AG10803 (cell line): ENCODE measurements around the gene ABCG4.

ENCODE experiments used
- DNase-seq: peaks from one replicate; pipeline ENCODE4 v3.0.0; 2010; ENCODE audit warnings: low read depth
- H3K4me3 ChIP-seq: 2 replicates; pipeline ENCODE4 v1.5.1; 2011; ENCODE audit warnings: mild to moderate bottlenecking, low read length, control low read depth
- TF ChIP-seq, protein P1 (sequence below): conservative IDR thresholded peaks from 2 replicates; pipeline ENCODE4 v1.5.1; 2011; ENCODE audit warnings: mild to moderate bottlenecking, low read length, control low read depth, inconsistent platforms

The ABCG4 gene

DNA sequence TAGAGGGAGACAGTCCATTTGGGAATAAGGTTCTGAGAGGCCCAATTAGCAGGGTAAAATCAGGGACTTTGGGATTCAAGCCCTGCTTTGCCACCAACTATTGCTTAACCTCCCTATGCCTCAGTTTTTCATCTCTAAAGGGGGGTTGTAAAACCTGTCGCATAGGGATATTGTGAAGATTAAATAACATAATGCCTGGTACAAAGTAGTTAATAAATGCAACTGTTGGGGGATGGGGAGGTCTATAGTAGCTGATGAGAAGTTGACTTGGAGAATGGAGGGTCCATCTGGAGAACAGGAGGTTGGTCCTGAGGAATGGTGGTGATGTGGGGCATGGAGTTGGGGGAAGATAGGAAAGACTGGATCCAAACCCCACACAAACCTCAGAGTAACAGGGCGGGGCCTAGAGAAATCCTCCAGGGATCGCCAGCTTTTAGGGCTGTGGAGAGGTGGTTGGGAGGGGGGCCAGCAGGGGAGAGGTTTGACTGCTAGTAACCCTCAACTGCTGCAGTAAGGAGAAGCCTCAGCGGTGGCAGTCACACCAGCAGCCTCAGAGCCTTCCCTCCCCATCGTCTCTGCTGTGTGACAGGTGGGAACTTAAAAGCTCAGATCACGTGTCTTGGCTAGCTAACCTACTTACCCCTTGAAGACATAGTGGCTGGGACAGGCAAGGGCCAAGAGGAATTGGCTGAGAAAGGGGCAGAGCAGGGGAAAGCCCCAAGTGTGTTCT is 1.1 kb upstream of the ABCG4 start:
- DNase-seq = no peak
- H3K4me3 ChIP-seq = no peak overlapping the region
- TF ChIP-seq, protein P1, sequence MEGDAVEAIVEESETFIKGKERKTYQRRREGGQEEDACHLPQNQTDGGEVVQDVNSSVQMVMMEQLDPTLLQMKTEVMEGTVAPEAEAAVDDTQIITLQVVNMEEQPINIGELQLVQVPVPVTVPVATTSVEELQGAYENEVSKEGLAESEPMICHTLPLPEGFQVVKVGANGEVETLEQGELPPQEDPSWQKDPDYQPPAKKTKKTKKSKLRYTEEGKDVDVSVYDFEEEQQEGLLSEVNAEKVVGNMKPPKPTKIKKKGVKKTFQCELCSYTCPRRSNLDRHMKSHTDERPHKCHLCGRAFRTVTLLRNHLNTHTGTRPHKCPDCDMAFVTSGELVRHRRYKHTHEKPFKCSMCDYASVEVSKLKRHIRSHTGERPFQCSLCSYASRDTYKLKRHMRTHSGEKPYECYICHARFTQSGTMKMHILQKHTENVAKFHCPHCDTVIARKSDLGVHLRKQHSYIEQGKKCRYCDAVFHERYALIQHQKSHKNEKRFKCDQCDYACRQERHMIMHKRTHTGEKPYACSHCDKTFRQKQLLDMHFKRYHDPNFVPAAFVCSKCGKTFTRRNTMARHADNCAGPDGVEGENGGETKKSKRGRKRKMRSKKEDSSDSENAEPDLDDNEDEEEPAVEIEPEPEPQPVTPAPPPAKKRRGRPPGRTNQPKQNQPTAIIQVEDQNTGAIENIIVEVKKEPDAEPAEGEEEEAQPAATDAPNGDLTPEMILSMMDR = no peak

DNA sequence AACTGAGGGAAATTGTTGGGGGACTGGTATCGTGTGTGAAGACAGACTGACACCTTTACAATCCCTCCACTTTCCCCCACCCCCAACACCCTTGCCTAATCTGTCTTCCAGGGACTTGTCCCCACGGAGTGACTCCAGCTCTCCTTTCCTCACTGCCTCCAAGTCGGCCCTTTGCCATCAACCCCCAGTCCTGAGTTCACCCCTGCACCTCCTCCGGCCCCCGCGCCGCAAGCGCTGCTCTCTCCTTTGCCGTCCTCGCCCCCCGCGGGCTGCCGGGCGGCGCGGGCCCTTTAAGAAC is 183 bp upstream of the ABCG4 start:
- DNase-seq = no peak
- TF ChIP-seq, protein P1 = no peak
- H3K4me3 ChIP-seq = peak overlapping the region; percentile 59

DNA sequence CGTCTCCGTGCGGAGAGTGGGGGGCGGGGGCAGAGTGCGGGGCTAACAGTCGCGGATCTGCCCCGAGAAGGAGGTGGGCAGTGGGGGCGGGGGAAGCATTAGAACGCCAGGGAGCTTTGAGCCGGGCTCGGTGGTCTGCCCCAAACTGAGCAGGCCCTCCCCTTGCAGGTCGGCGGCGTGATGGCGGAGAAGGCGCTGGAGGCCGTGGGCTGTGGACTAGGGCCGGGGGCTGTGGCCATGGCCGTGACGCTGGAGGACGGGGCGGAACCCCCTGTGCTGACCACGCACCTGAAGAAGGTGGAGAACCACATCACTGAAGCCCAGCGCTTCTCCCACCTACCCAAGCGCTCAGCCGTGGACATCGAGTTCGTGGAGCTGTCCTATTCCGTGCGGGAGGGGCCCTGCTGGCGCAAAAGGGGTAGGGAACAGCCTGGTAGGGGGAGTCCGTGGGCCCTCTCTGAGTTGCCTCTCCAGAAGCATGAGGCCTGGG is 979 bp downstream of the ABCG4 start:
- DNase-seq = no peak
- no peak overlapping the region; the same call in 1 of the 2 replicates for H3K4me3 ChIP-seq
- TF ChIP-seq, protein P1 = no peak

GRCh38 chr11:119152043-119152442 is 3.2 kb downstream of the ABCG4 start:
- no peak for DNase-seq
- no peak overlapping the region for H3K4me3 ChIP-seq
- TF ChIP-seq, protein P1 = no peak

- no peak overlapping the region for H3K4me3 ChIP-seq
- DNase-seq = no peak
- TF ChIP-seq, protein P1 = no peak
Measured at GRCh38 chr11:119152604-119153003, 3.8 kb downstream of the ABCG4 start.

GRCh38 chr11:119153049-119153818 is 4.4 kb downstream of the ABCG4 start:
- TF ChIP-seq, protein P1 = no peak
- no peak overlapping the region for H3K4me3 ChIP-seq
- DNase-seq = no peak

DNA sequence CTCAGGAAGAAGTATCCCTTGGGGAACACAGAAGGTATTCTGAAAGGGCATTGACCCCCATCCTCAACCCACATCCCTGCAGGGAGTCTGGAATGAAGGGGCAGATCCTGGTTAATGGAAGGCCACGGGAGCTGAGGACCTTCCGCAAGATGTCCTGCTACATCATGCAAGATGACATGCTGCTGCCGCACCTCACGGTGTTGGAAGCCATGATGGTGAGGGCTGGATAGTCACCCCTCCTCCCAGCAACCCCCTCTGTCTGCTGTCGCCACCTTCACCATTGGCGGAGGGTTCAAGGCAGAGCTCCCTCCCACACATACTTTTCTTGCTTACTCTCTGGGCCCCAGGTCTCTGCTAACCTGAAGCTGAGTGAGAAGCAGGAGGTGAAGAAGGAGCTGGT is 5.3 kb downstream of the ABCG4 start:
- H3K4me3 ChIP-seq = no peak overlapping the region
- no peak for DNase-seq
- TF ChIP-seq, protein P1 = no peak
